ENCODE data around the gene FOXM1. TPM values are rescaled to one million over a fixed set of nuclear protein-coding genes. Genes with fewer than 3 reads are reported as not detected.

FOXM1 gene
- total RNA-seq, 1 donor from 2014 or later: 74.8 TPM

DNA sequence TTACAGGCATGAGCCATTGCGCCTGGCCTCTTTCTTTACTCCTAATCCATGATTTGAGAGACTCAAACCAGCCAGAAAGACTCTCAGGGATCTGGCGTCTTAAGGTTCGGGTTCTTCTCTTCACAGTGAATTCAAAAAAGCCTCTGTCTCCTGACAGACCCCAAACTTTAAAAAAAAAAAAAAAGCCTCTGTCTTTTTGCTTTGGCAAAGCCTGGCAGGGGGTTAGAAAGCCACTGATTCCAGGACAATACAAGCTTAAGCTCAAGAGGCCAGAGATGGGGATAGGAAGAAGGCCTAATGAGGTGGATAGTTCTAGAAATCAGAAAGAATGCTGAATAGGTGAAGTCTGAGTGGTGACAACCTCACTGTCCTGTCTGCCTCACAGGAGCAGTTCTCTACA lies 50.9 kb downstream of the FOXM1 start:
- DNase-seq (ENCODE audit: low spot score): no peak
- Mint-ChIP-seq H3K27ac (no peak overlapping the region), H3K9me3 (no peaks in the 10 kb centered on the region), H3K4me1 (ENCODE audit: low read depth) (no peaks in the 10 kb centered on the region), H3K4me3 (ENCODE audit: low read depth) (no peak overlapping the region), H3K36me3 (ENCODE audit: low read depth) (peaks cover 54% of the 10 kb centered on the region), H3K27me3 (ENCODE audit: low read depth) (no peaks in the 10 kb centered on the region)
- intact Hi-C loops (cut with micrococcal nuclease): no loop called here

- no peak overlapping the region for H3K4me3 Mint-ChIP-seq (ENCODE audit: low read depth)
- intact Hi-C loops (cut with micrococcal nuclease): no loop called here
- peaks cover 55% of the 10 kb centered on the region for H3K36me3 Mint-ChIP-seq (ENCODE audit: low read depth)
- no peaks in the 10 kb centered on the region for H3K4me1 Mint-ChIP-seq (ENCODE audit: low read depth)
- H3K27ac Mint-ChIP-seq: no peak overlapping the region
- no peak for DNase-seq (ENCODE audit: low spot score)
- H3K27me3 Mint-ChIP-seq (ENCODE audit: low read depth): no peaks in the 10 kb centered on the region
- H3K9me3 Mint-ChIP-seq: no peaks in the 10 kb centered on the region
Observed at GRCh38 chr12:2825132-2825531, 51.8 kb downstream of the FOXM1 start.

- Mint-ChIP-seq H3K27ac (no peak overlapping the region), H3K36me3 (ENCODE audit: low read depth) (peaks cover 61% of the 10 kb centered on the region), H3K27me3 (ENCODE audit: low read depth) (no peaks in the 10 kb centered on the region), H3K4me3 (ENCODE audit: low read depth) (no peak overlapping the region), H3K9me3 (no peaks in the 10 kb centered on the region), H3K4me1 (ENCODE audit: low read depth) (no peaks in the 10 kb centered on the region)
- intact Hi-C loops (cut with micrococcal nuclease): no loop called here
- DNase-seq (ENCODE audit: low spot score): no peak
Observed at GRCh38 chr12:2824541-2824940, 52.4 kb downstream of the FOXM1 start.

DNA sequence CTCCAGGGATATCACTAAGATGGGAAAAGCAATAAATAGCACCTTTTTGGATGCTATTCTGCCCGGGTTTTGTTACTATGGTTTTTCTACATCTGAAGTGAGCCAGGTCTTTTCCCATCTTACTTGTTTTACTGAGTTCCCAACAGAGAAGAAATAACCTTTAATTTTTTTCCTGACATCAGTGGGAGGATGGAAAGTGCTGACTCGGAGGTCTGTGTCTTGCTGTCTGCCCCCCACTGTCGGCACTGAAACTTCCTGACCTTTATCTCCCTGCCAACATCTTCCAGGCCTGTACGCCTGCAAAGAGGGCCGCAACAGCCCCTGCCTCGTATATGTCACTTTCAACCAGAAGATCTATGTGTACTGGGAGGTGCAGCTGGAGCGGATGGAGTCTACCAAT lies 53.5 kb downstream of the FOXM1 start:
- Mint-ChIP-seq H3K27me3 (ENCODE audit: low read depth) (no peaks in the 10 kb centered on the region), H3K4me3 (ENCODE audit: low read depth) (no peak overlapping the region), H3K27ac (no peak overlapping the region), H3K36me3 (ENCODE audit: low read depth) (peaks cover 55% of the 10 kb centered on the region), H3K4me1 (ENCODE audit: low read depth) (no peaks in the 10 kb centered on the region), H3K9me3 (no peaks in the 10 kb centered on the region)
- intact Hi-C loops (cut with micrococcal nuclease): no loop called here
- no peak for DNase-seq (ENCODE audit: low spot score)

- H3K9me3 Mint-ChIP-seq: no peaks in the 10 kb centered on the region
- no peak overlapping the region for H3K27ac Mint-ChIP-seq
- H3K36me3 Mint-ChIP-seq (ENCODE audit: low read depth): peaks cover 60% of the 10 kb centered on the region
- intact Hi-C loops (cut with micrococcal nuclease): no loop called here
- H3K4me3 Mint-ChIP-seq (ENCODE audit: low read depth): no peak overlapping the region
- DNase-seq (ENCODE audit: low spot score): no peak
- H3K27me3 Mint-ChIP-seq (ENCODE audit: low read depth): no peaks in the 10 kb centered on the region
- H3K4me1 Mint-ChIP-seq (ENCODE audit: low read depth): no peaks in the 10 kb centered on the region
Observed at GRCh38 chr12:2820432-2820831, 56.5 kb downstream of the FOXM1 start.

DNA sequence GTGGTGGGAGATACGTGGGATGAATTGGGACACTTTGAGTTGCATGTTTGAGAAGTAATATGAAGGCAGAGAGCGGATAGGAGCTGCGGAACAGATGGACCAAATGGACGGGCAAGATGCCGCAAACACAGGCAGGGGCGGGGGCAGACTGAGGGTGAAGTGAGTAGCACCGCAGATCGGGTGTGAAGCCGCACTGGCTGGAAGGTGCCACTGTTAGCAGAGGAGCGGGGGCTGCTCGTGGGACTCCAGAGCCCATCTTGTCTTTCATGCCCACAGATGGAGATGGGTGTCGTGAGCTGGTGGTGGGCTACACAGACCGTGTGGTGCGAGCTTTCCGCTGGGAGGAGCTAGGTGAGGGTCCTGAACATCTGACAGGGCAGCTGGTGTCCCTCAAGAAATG lies 57.2 kb downstream of the FOXM1 start:
- H3K9me3 Mint-ChIP-seq: no peaks in the 10 kb centered on the region
- intact Hi-C loops (cut with micrococcal nuclease): no loop called here
- no peak for DNase-seq (ENCODE audit: low spot score)
- peaks cover 56% of the 10 kb centered on the region for H3K36me3 Mint-ChIP-seq (ENCODE audit: low read depth)
- no peaks in the 10 kb centered on the region for H3K27me3 Mint-ChIP-seq (ENCODE audit: low read depth)
- no peak overlapping the region for H3K27ac Mint-ChIP-seq
- H3K4me3 Mint-ChIP-seq (ENCODE audit: low read depth): no peak overlapping the region
- no peaks in the 10 kb centered on the region for H3K4me1 Mint-ChIP-seq (ENCODE audit: low read depth)

GRCh38 chr12:2813214-2814185 lies 63.5 kb downstream of the FOXM1 start:
- Mint-ChIP-seq H3K9me3 (no peaks in the 10 kb centered on the region), H3K4me3 (ENCODE audit: low read depth) (peak overlapping the region; percentile 100), H3K27me3 (ENCODE audit: low read depth) (no peaks in the 10 kb centered on the region), H3K4me1 (ENCODE audit: low read depth) (peaks cover 13% of the 10 kb centered on the region), H3K36me3 (ENCODE audit: low read depth) (peaks cover 15% of the 10 kb centered on the region), H3K27ac (peak overlapping the region; percentile 100)
- DNase-seq (ENCODE audit: low spot score): peak; percentile 43
- intact Hi-C loops (cut with micrococcal nuclease): loop anchor here (1.0 to 2.0 kb wide), 2 partner anchors 55 to 61 kb away; no protein-coding TSS in a partner anchor

GRCh38 chr12:2812290-2813213 lies 64.4 kb downstream of the FOXM1 start, which contains the start of gene ITFG2:
TSS of gene ITFG2 (plus strand) at chr12:2812668. CDS start at chr12:2812761, 93 bp downstream.
- Mint-ChIP-seq H3K9me3 (no peaks in the 10 kb centered on the region), H3K27me3 (ENCODE audit: low read depth) (no peaks in the 10 kb centered on the region), H3K27ac (peak within 1 kb of the TSS; percentile 100), H3K4me1 (ENCODE audit: low read depth) (peaks cover 13% of the 10 kb centered on the region), H3K4me3 (ENCODE audit: low read depth) (peak within 1 kb of the TSS; percentile 100), H3K36me3 (ENCODE audit: low read depth) (peaks cover 7% of the 10 kb centered on the region)
- peak; percentile 95 for DNase-seq (ENCODE audit: low spot score)
- intact Hi-C loops (cut with micrococcal nuclease): loop anchor here (1.0 to 2.0 kb wide), 5 partner anchors 17 to 120 kb away; partner anchors contain the start of genes FOXM1 and RHNO1

GRCh38 chr12:2811801-2812200 lies 65.2 kb downstream of the FOXM1 start:
- Mint-ChIP-seq H3K27me3 (ENCODE audit: low read depth) (no peaks in the 10 kb centered on the region), H3K36me3 (ENCODE audit: low read depth) (peaks cover 8% of the 10 kb centered on the region)

More at GRCh38 chr12:2811801-2812200, 65.2 kb downstream of the FOXM1 start:
- H3K4me1 Mint-ChIP-seq (ENCODE audit: low read depth): peaks cover 13% of the 10 kb centered on the region
- H3K9me3 Mint-ChIP-seq: no peaks in the 10 kb centered on the region
- peak overlapping the region; percentile 100 for H3K4me3 Mint-ChIP-seq (ENCODE audit: low read depth)
- H3K27ac Mint-ChIP-seq: peak overlapping the region; percentile 100
- intact Hi-C loops (cut with micrococcal nuclease): loop anchor here (1.0 to 2.0 kb wide), 4 partner anchors 16 to 120 kb away; partner anchors contain the start of genes FOXM1 and RHNO1
- DNase-seq (ENCODE audit: low spot score): no peak

Other genes with a start within 250 kb of the FOXM1 start
- gene FKBP4, start 82.2 kb downstream of the FOXM1 start, total RNA-seq: 219 and 233 TPM in 2 replicates
- 43.4 and 46.4 TPM in 2 replicates for gene ITFG2, start 64.5 kb downstream of the FOXM1 start, total RNA-seq
- gene NRIP2, start 42.1 kb downstream of the FOXM1 start, total RNA-seq: not detected in 2 replicates
- gene TEX52, start 20.1 kb downstream of the FOXM1 start, total RNA-seq: not detected in 2 replicates
- gene RHNO1, start within 50 bp of the FOXM1 start, total RNA-seq: 46.5 and 51.1 TPM in 2 replicates
- 6.0 and 6.4 TPM in 2 replicates for gene TULP3, start 13.7 kb upstream of the FOXM1 start, total RNA-seq
- 12.7 and 13.7 TPM in 2 replicates for gene TEAD4, start 82.2 kb upstream of the FOXM1 start, total RNA-seq
- gene TSPAN9, start 200.2 kb upstream of the FOXM1 start, total RNA-seq: 0.18 and 0.48 TPM in 2 replicates

All from activated T-helper 2 cell treated with anti-CD3 and anti-CD28 coated beads, Interferon-gamma antibody, Interleukin-2, Interleukin-4, amounts not matched to agents 10 μg/mL and 5 μg/mL and 100 μg/mL, durations not matched to agents 14 hours and 24 hours and 36 hours (primary cell).